Stimulated activated CD8-positive, alpha-beta memory T cell treated with anti-CD3 and anti-CD28 coated beads, Interleukin-7, amount 100 ng/mL, for 1 hour (primary cell): ENCODE measurements around the gene OST4.
A peak's percentile ranks its signal among the peaks of the same experiment; 100 is the strongest.

Source experiments
- DNase-seq, 2 donors: peaks; one replicate each; pipeline ENCODE4 v3.0.0-alpha.2; 2020; ENCODE audit warnings: low read depth in 2 of 2

OST4 gene

GRCh38 chr2:27093430-27094352 lies 22.2 kb upstream of the OST4 start:
- DNase-seq = no peak

GRCh38 chr2:27092696-27093429 lies 21.4 kb upstream of the OST4 start:
- no peak for DNase-seq

GRCh38 chr2:27091746-27092695 lies 20.6 kb upstream of the OST4 start:
- DNase-seq = no peak

- no peak for DNase-seq
Measured at GRCh38 chr2:27089111-27089954, 17.9 kb upstream of the OST4 start.

- no peak for DNase-seq
Measured at GRCh38 chr2:27088634-27089033, 17.2 kb upstream of the OST4 start.

- DNase-seq = no peak
Measured at GRCh38 chr2:27087823-27088410, 16.5 kb upstream of the OST4 start.

- no peak for DNase-seq
Measured at GRCh38 chr2:27086724-27087593, 15.5 kb upstream of the OST4 start, which contains the start of gene KHK. Gene KHK, plus strand, starts transcription at chr2:27086772. Its CDS starts 488 bp downstream, at chr2:27087260.

GRCh38 chr2:27086090-27086723 lies 14.8 kb upstream of the OST4 start:
- peak; percentile 97 to 98 for DNase-seq

- no peak for DNase-seq
Measured at GRCh38 chr2:27085673-27086089, 14.2 kb upstream of the OST4 start.

GRCh38 chr2:27085062-27085672 lies 13.7 kb upstream of the OST4 start:
- no peak for DNase-seq

GRCh38 chr2:27084297-27085061 lies 13.0 kb upstream of the OST4 start:
- no peak for DNase-seq

GRCh38 chr2:27083410-27084296 lies 12.2 kb upstream of the OST4 start:
- DNase-seq = no peak

- no peak for DNase-seq
Measured at GRCh38 chr2:27082773-27083409, 11.4 kb upstream of the OST4 start.

- DNase-seq = no peak
Measured at GRCh38 chr2:27081984-27082772, 10.7 kb upstream of the OST4 start.

GRCh38 chr2:27080603-27080936 lies 9.1 kb upstream of the OST4 start:
- DNase-seq = no peak

GRCh38 chr2:27080140-27080469 lies 8.7 kb upstream of the OST4 start:
- DNase-seq = no peak
